Neural progenitor cell (in vitro differentiated cells): ENCODE results near the gene ACCS. TPM values are rescaled to one million over a fixed set of nuclear protein-coding genes. Genes with fewer than 3 reads are reported as not detected.

Source experiments
- DNase-seq: peaks from one replicate; pipeline ENCODE4 v3.0.0-alpha.2; 2016; ENCODE audit warnings: low spot score
- H2AFZ ChIP-seq: fragments of 200-600 bp; sonication (generic); replicated peaks from 2 replicates; pipeline ENCODE4 v1.6.1; 2016; ENCODE audit warnings: antibody characterized with exemption
- H3F3A ChIP-seq: fragments of 200-600 bp; sonication (generic); 2 replicates; pipeline ENCODE4 v1.6.1; 2016; ENCODE audit warnings: antibody characterized with exemption, low read depth
- H3K27ac ChIP-seq: fragments of 200-600 bp; sonication (generic); 2 replicates; pipeline ENCODE4 v1.5.1; 2016; ENCODE audit warnings: mild to moderate bottlenecking
- H3K27me3 ChIP-seq: fragments of 200-600 bp; sonication (generic); 2 replicates; pipeline ENCODE4 v1.6.1; 2016; ENCODE audit warnings: mild to moderate bottlenecking, moderate library complexity
- H3K36me3 ChIP-seq: fragments of 200-600 bp; sonication (generic); 2 replicates; pipeline ENCODE4 v1.5.1; 2016
- H3K4me1 ChIP-seq: fragments of 200-600 bp; sonication (generic); 2 replicates; pipeline ENCODE4 v1.6.1; 2016; ENCODE audit warnings: mixed run types
- H3K4me2 ChIP-seq: fragments of 200-600 bp; sonication (generic); 2 replicates; pipeline ENCODE4 v1.6.1; 2016
- H3K4me3 ChIP-seq: fragments of 200-600 bp; sonication (generic); 2 replicates; pipeline ENCODE4 v1.5.1; 2016
- H3K79me2 ChIP-seq: fragments of 200-600 bp; sonication (generic); 2 replicates; pipeline ENCODE4 v1.6.1; 2016; ENCODE audit warnings: low read depth
- H3K9ac ChIP-seq: fragments of 200-600 bp; sonication (generic); 2 replicates; pipeline ENCODE4 v1.6.1; 2016
- H3K9me3 ChIP-seq: fragments of 200-600 bp; sonication (generic); 2 replicates; pipeline ENCODE4 v1.5.1; 2016; ENCODE audit warnings: low read depth
- H4K20me1 ChIP-seq: fragments of 200-600 bp; sonication (generic); 2 replicates; pipeline ENCODE4 v1.6.1; 2016; ENCODE audit warnings: low read depth
- H3K27ac Mint-ChIP-seq: 3 replicates; pipeline ENCODE4 v1.8.0; 2021; ENCODE audit warnings: mixed read lengths
- H3K27me3 Mint-ChIP-seq: 2 replicates; pipeline ENCODE4 v1.8.0; 2022; ENCODE audit warnings: low read depth, mild to moderate bottlenecking, inconsistent platforms, moderate library complexity, mixed read lengths; ENCODE audit not compliant: insufficient read depth
- H3K36me3 Mint-ChIP-seq: 3 replicates; pipeline ENCODE4 v1.8.0; 2021; ENCODE audit warnings: mixed read lengths
- H3K4me1 Mint-ChIP-seq: 3 replicates; pipeline ENCODE4 v1.8.0; 2021; ENCODE audit warnings: mixed read lengths
- H3K4me3 Mint-ChIP-seq: 3 replicates; pipeline ENCODE4 v1.8.0; 2021; ENCODE audit warnings: mild to moderate bottlenecking, moderate library complexity, mixed read lengths
- H3K9me3 Mint-ChIP-seq: 3 replicates; pipeline ENCODE4 v1.8.0; 2020; ENCODE audit warnings: mixed read lengths
- EZH2 ChIP-seq: fragments of 200-600 bp; sonication (generic); IDR thresholded peaks from 2 replicates; pipeline ENCODE4 v1.6.1; 2017; ENCODE audit warnings: antibody characterized with exemption, mild to moderate bottlenecking, moderate library complexity
- EZH2phosphoT487 ChIP-seq: fragments of 200-600 bp; sonication (generic); IDR thresholded peaks from 2 replicates; pipeline ENCODE4 v1.6.1; 2017; ENCODE audit warnings: antibody characterized with exemption
- total RNA-seq: library from RNA; depleted of rRNA; stranded (reverse); fragments of >200 nt; gene quantifications from 2 replicates; pipeline ENCODE4 v1.2.3, GENCODE V29; 2015; ENCODE audit warnings: low replicate concordance
- TF ChIP-seq, protein P1 (sequence below): fragments of 200-600 bp; sonication (generic); IDR thresholded peaks from 2 replicates; pipeline ENCODE4 v1.5.1; 2017; ENCODE audit warnings: antibody characterized with exemption, mild to moderate bottlenecking

Gene ACCS
- total RNA-seq, 1 donor from 2014 or later = 7.0 TPM

- no peak overlapping the region for H3K27ac ChIP-seq
- Mint-ChIP-seq H3K36me3 (no peaks in the 10 kb centered on the region), H3K27me3 (peaks cover 4% of the 10 kb centered on the region), H3K27ac (no peak overlapping the region), H3K9me3 (peaks cover 12% of the 10 kb centered on the region), H3K4me1 (peaks cover 4% of the 10 kb centered on the region), H3K4me3 (no peak overlapping the region)
- H4K20me1 ChIP-seq = no peaks in the 10 kb centered on the region
- peaks cover 3% of the 10 kb centered on the region for H3K4me1 ChIP-seq
- no peaks in the 10 kb centered on the region for H3K9me3 ChIP-seq
- no peak for DNase-seq
- H3K4me3 ChIP-seq = no peak overlapping the region
- H3K36me3 ChIP-seq = no peaks in the 10 kb centered on the region
- no peaks in the 10 kb centered on the region for H3K79me2 ChIP-seq
- no peak overlapping the region for H3K4me2 ChIP-seq
- H3K27me3 ChIP-seq = no peaks in the 10 kb centered on the region
- no peaks in the 10 kb centered on the region for H3F3A ChIP-seq
- no peak overlapping the region for H2AFZ ChIP-seq
- TF ChIP-seq, protein P1, sequence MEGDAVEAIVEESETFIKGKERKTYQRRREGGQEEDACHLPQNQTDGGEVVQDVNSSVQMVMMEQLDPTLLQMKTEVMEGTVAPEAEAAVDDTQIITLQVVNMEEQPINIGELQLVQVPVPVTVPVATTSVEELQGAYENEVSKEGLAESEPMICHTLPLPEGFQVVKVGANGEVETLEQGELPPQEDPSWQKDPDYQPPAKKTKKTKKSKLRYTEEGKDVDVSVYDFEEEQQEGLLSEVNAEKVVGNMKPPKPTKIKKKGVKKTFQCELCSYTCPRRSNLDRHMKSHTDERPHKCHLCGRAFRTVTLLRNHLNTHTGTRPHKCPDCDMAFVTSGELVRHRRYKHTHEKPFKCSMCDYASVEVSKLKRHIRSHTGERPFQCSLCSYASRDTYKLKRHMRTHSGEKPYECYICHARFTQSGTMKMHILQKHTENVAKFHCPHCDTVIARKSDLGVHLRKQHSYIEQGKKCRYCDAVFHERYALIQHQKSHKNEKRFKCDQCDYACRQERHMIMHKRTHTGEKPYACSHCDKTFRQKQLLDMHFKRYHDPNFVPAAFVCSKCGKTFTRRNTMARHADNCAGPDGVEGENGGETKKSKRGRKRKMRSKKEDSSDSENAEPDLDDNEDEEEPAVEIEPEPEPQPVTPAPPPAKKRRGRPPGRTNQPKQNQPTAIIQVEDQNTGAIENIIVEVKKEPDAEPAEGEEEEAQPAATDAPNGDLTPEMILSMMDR = no peak
- TF ChIP-seq EZH2phosphoT487 = no peak
- TF ChIP-seq EZH2 = no peak
- no peak overlapping the region for H3K9ac ChIP-seq
These were observed 17.8 kb downstream of the ACCS start for GRCh38 chr11:44083906-44084305.

DNA sequence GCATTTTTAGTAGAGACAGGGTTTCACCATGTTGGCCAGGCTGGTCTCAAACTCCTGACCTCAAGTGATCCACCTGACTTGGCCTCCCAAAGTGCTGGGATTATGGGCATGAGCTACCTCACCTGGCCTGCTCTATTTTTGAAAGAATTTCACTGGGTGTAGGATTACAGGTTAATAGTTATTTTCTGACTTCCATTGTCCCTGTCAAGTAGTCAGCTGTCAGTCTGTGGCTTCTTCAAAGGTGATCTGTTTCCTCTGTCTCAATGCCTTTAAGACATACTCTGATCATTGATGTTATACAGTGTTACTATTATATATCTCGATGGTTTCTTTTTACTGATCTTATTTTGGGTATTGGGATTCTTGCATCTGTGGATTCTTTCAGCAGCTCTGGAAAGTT lies 19.3 kb downstream of the ACCS start:
- Histone ChIP-seq H3K27ac (no peak overlapping the region), H3K36me3 (no peaks in the 10 kb centered on the region), H3K79me2 (no peaks in the 10 kb centered on the region), H3K4me3 (no peak overlapping the region), H2AFZ (no peak overlapping the region), H3K9me3 (no peaks in the 10 kb centered on the region), H3K9ac (no peak overlapping the region), H3K27me3 (peaks cover under 1% of the 10 kb centered on the region), H3K4me1 (no peaks in the 10 kb centered on the region), H4K20me1 (no peaks in the 10 kb centered on the region), H3K4me2 (no peak overlapping the region), H3F3A (no peaks in the 10 kb centered on the region)
- no peak for TF ChIP-seq EZH2phosphoT487
- Mint-ChIP-seq H3K27ac (no peak overlapping the region), H3K9me3 (peaks cover 17% of the 10 kb centered on the region), H3K36me3 (no peaks in the 10 kb centered on the region), H3K4me3 (no peak overlapping the region), H3K27me3 (peaks cover 4% of the 10 kb centered on the region), H3K4me1 (no peaks in the 10 kb centered on the region)
- no peak for DNase-seq

GRCh38 chr11:44088377-44088776 lies 22.3 kb downstream of the ACCS start:
- H3K27me3 ChIP-seq = peaks cover 3% of the 10 kb centered on the region
- Mint-ChIP-seq H3K4me3 (no peak overlapping the region), H3K27ac (no peak overlapping the region), H3K27me3 (peaks cover 8% of the 10 kb centered on the region), H3K36me3 (no peaks in the 10 kb centered on the region), H3K9me3 (peaks cover 17% of the 10 kb centered on the region), H3K4me1 (no peaks in the 10 kb centered on the region)
- no peak overlapping the region for H3K9ac ChIP-seq
- no peaks in the 10 kb centered on the region for H3F3A ChIP-seq
- H3K27ac ChIP-seq = no peak overlapping the region
- H4K20me1 ChIP-seq = no peaks in the 10 kb centered on the region
- no peaks in the 10 kb centered on the region for H3K79me2 ChIP-seq
- no peak overlapping the region for H3K4me2 ChIP-seq
- DNase-seq = no peak
- no peaks in the 10 kb centered on the region for H3K9me3 ChIP-seq
- no peak overlapping the region for H2AFZ ChIP-seq
- no peaks in the 10 kb centered on the region for H3K4me1 ChIP-seq
- H3K4me3 ChIP-seq = no peak overlapping the region
- TF ChIP-seq EZH2 (no peak), EZH2phosphoT487 (no peak)
- TF ChIP-seq, protein P1 = no peak
- no peaks in the 10 kb centered on the region for H3K36me3 ChIP-seq

DNA sequence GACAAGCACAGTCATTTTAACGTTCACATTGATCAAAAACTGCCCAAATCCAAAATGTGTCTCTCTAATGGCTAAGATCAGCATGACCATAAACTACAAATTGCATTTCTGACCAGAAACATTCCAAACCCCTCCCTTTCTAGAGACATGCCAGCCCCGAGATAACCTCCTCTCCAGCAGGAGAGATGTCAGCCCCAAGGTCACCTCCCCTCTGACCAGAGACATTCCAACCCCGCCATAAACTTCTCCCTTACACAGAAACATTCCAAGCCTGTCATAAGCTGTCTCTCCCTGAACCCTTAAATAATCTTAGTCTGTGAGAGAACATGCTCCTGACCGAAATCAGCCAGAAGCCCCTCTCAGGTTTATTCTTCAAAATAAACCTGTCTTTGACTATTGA lies 22.8 kb downstream of the ACCS start:
- Histone ChIP-seq H3K4me1 (no peaks in the 10 kb centered on the region), H3F3A (no peaks in the 10 kb centered on the region), H3K4me2 (no peak overlapping the region), H4K20me1 (no peaks in the 10 kb centered on the region), H3K4me3 (no peak overlapping the region), H3K27ac (no peak overlapping the region), H2AFZ (no peak overlapping the region), H3K9ac (no peak overlapping the region), H3K36me3 (no peaks in the 10 kb centered on the region), H3K79me2 (no peaks in the 10 kb centered on the region), H3K9me3 (no peaks in the 10 kb centered on the region), H3K27me3 (peaks cover 3% of the 10 kb centered on the region)
- TF ChIP-seq EZH2 (no peak), EZH2phosphoT487 (no peak)
- TF ChIP-seq, protein P1 = no peak
- Mint-ChIP-seq H3K27ac (no peak overlapping the region), H3K4me3 (no peak overlapping the region), H3K27me3 (peaks cover 8% of the 10 kb centered on the region), H3K4me1 (no peaks in the 10 kb centered on the region), H3K9me3 (peaks cover 17% of the 10 kb centered on the region), H3K36me3 (no peaks in the 10 kb centered on the region)
- no peak for DNase-seq
